Motor neuron (in vitro differentiated cells): Measurements from ENCODE around the gene FAM131B. TPM values are rescaled to one million over a fixed set of nuclear protein-coding genes. Genes with fewer than 3 reads are reported as not detected.

Experiments used
- ATAC-seq, 8 experiments: fragments of 200-7000 bp; cut with Tn5 transposase; replicated peaks in 6 of 8; 2 replicates each; pipeline ENCODE4 v1.8.0; 2021; ENCODE audit warnings: mild to moderate bottlenecking in 8 of 8, moderate library complexity in 8 of 8
- H3K27ac ChIP-seq, 2 donors: fragments of 250-450 bp; sonication (Bioruptor Pico); 2 replicates each; pipeline ENCODE4 v1.9.0; 2021; ENCODE audit warnings: antibody characterized with exemption in 2 of 2, mild to moderate bottlenecking in 2 of 2, moderate library complexity in 1 of 2
- H3K4me1 ChIP-seq, 2 donors: fragments of 250-450 bp; sonication (Bioruptor Pico); replicated peaks in 1 of 2; 2 replicates each; pipeline ENCODE4 v1.6.1; 2021; ENCODE audit warnings: antibody characterized with exemption in 2 of 2, mild to moderate bottlenecking in 2 of 2, moderate library complexity in 1 of 2
- H3K4me3 ChIP-seq, 5 donors: fragments of 250-450 bp; sonication (Bioruptor Pico); 2 replicates each; pipeline ENCODE4 v1.9.0; 2021; ENCODE audit warnings: antibody characterized with exemption in 5 of 5, mild to moderate bottlenecking in 5 of 5, moderate library complexity in 4 of 5
- WGBS, 10 experiments: fragments of 450-650 bp; shearing (Covaris generic); methylation state at CpG; one replicate each; pipeline ENCODE4 v1.0.0; 2022; 5-methylcytosine and 5-hydroxymethylcytosine counted together
- in situ Hi-C, 9 experiments: fragments of 400-800 bp; cut with MboI; loops; one replicate each; pipeline ENCODE4 v1.15.0; 2021; ENCODE audit warnings: low sequenced_read_pairs in 9 of 9, low pct_unique_long_range_greater_than_20kb in 2 of 9; ENCODE audit not compliant: unreplicated experiment in 9 of 9
- total RNA-seq, 8 experiments: library from RNA; unstranded; fragments of 300-600 nt; gene quantifications; 2 replicates each; pipeline versions ENCODE4 v1.2.3 to v1.2.4, GENCODE V29; 2022

Gene FAM131B
- total RNA-seq, 8 experiments from 2014 or later = 0.22 to 49.1 (median 34.2) TPM

GRCh38 chr7:143337216-143337615 lies 25.3 kb downstream of the FAM131B start:
- Histone ChIP-seq H3K4me3 (no peak overlapping the region), H3K27ac (no peak overlapping the region), H3K4me1 (no peaks in the 10 kb centered on the region)
- ATAC-seq = no peak
- WGBS, 10 experiments = 45 to 100% (median 83%) methylated on average over 1 to 3 of the region's 3 CpGs; no CpG with 5 or more reads in 1 of the 10 experiments
- in situ Hi-C loops = no loop called here

GRCh38 chr7:143334244-143334643 lies 28.3 kb downstream of the FAM131B start:
- no peak for ATAC-seq
- H3K4me1 ChIP-seq = no peaks in the 10 kb centered on the region
- WGBS, 10 experiments = 0 to 40% (median 16%) methylated on average over 1 of the region's 1 CpG
- no peak overlapping the region for H3K4me3 ChIP-seq
- H3K27ac ChIP-seq = no peak overlapping the region
- in situ Hi-C loops = no loop called here

- Histone ChIP-seq H3K27ac (no peak overlapping the region), H3K4me3 (no peak overlapping the region), H3K4me1 (no peaks in the 10 kb centered on the region)
- WGBS, 10 experiments = 60 to 94% (median 87%) methylated on average over 3 to 6 of the region's 8 CpGs; no CpG with 5 or more reads in 3 of the 10 experiments
- ATAC-seq = peak in 4 of 8 experiments; percentile 33 to 100 (median 70)
- in situ Hi-C loops = no loop called here
These were observed 31.2 kb downstream of the FAM131B start for GRCh38 chr7:143331179-143331801.

GRCh38 chr7:143329471-143330170 lies 32.9 kb downstream of the FAM131B start:
- in situ Hi-C loops = no loop called here
- H3K27ac ChIP-seq = no peak overlapping the region
- no peak overlapping the region for H3K4me3 ChIP-seq
- ATAC-seq = no peak
- H3K4me1 ChIP-seq = no peaks in the 10 kb centered on the region
- WGBS, 10 experiments = 70 to 93% (median 84%) methylated on average over 3 to 10 of the region's 10 CpGs

- Histone ChIP-seq H3K27ac (no peak overlapping the region), H3K4me1 (peaks cover 6 to 7% of the 10 kb centered on the region in 2 donors), H3K4me3 (no peak overlapping the region)
- WGBS, 10 experiments = 89 to 100% (median 96%) methylated on average over 2 to 4 of the region's 5 CpGs; no CpG with 5 or more reads in 5 of the 10 experiments
- ATAC-seq = no peak
- in situ Hi-C loops = no loop called here
These were observed 34.6 kb downstream of the FAM131B start for GRCh38 chr7:143327903-143328302.

- ATAC-seq = peak in 4 of 8 experiments; percentile 72 to 85 (median 78)
- WGBS, 10 experiments = 0 to 60% (median 14%) methylated on average over 1 to 2 of the region's 2 CpGs; no CpG with 5 or more reads in 1 of the 10 experiments
- peaks cover 8 to 9% of the 10 kb centered on the region in 2 donors for H3K4me1 ChIP-seq
- in situ Hi-C loops = no loop called here
- no peak overlapping the region for H3K27ac ChIP-seq
- no peak overlapping the region for H3K4me3 ChIP-seq
These were observed 37.3 kb downstream of the FAM131B start for GRCh38 chr7:143325240-143325639.

GRCh38 chr7:143323653-143324052 lies 38.9 kb downstream of the FAM131B start:
- Histone ChIP-seq H3K4me1 (peaks cover 8 to 9% of the 10 kb centered on the region in 2 donors), H3K27ac (no peak overlapping the region), H3K4me3 (no peak overlapping the region)
- 27 to 100% (median 70%) methylated on average over 1 to 5 of the region's 12 CpGs; no CpG with 5 or more reads in 3 of the 10 experiments for WGBS, 10 experiments
- peak in 5 of 8 experiments; percentile 16 to 56 (median 36) for ATAC-seq
- in situ Hi-C loops = no loop called here

GRCh38 chr7:143322760-143323633 lies 39.5 kb downstream of the FAM131B start:
- WGBS, 10 experiments = 50 to 94% (median 78%) methylated on average over 2 to 12 of the region's 23 CpGs; no CpG with 5 or more reads in 4 of the 10 experiments
- Histone ChIP-seq H3K27ac (no peak overlapping the region), H3K4me1 (peaks cover 8 to 9% of the 10 kb centered on the region in 2 donors), H3K4me3 (no peak overlapping the region)
- in situ Hi-C loops = no loop called here
- peak in 6 of 8 experiments; percentile 17 to 73 (median 54) for ATAC-seq

GRCh38 chr7:143321734-143322133 lies 40.8 kb downstream of the FAM131B start:
- WGBS, 10 experiments = 60% methylated on average over 1 of the region's 4 CpGs; no CpG with 5 or more reads in 9 of the 10 experiments
- ATAC-seq = no peak
- Histone ChIP-seq H3K4me1 (peaks cover 8 to 9% of the 10 kb centered on the region in 2 donors), H3K4me3 (no peak overlapping the region), H3K27ac (no peak overlapping the region)
- in situ Hi-C loops = no loop called here

- H3K4me1 ChIP-seq = peaks cover 8 to 9% of the 10 kb centered on the region in 2 donors
- H3K27ac ChIP-seq = no peak overlapping the region
- no peak overlapping the region for H3K4me3 ChIP-seq
- 20 to 80% methylated on average over 1 of the region's 10 CpGs; no CpG with 5 or more reads in 8 of the 10 experiments for WGBS, 10 experiments
- no peak for ATAC-seq
- in situ Hi-C loops = no loop called here
These were observed 41.3 kb downstream of the FAM131B start for GRCh38 chr7:143321242-143321641.

- WGBS, 10 experiments = 22 to 100% (median 67%) methylated on average over 1 to 6 of the region's 9 CpGs; no CpG with 5 or more reads in 3 of the 10 experiments
- Histone ChIP-seq H3K4me1 (peaks cover 8 to 9% of the 10 kb centered on the region in 2 donors), H3K27ac (no peak overlapping the region), H3K4me3 (no peak overlapping the region)
- in situ Hi-C loops = no loop called here
- ATAC-seq = peak in 2 of 8 experiments; percentile 38 to 51
These were observed 41.9 kb downstream of the FAM131B start for GRCh38 chr7:143320620-143321019.

- in situ Hi-C loops = no loop called here
- Histone ChIP-seq H3K4me1 (peaks cover 7 to 9% of the 10 kb centered on the region in 2 donors), H3K27ac (no peak overlapping the region), H3K4me3 (no peak overlapping the region)
- no peak for ATAC-seq
- WGBS, 10 experiments = 0 to 100% (median 80%) methylated on average over 1 to 5 of the region's 5 CpGs; no CpG with 5 or more reads in 3 of the 10 experiments
These were observed 43.9 kb downstream of the FAM131B start for GRCh38 chr7:143318661-143319060.

- Histone ChIP-seq H3K4me1 (no peaks in the 10 kb centered on the region), H3K4me3 (no peak overlapping the region), H3K27ac (no peak overlapping the region)
- in situ Hi-C loops = no loop called here
- no peak for ATAC-seq
- 70 to 100% (median 93%) methylated on average over 2 to 4 of the region's 4 CpGs; no CpG with 5 or more reads in 5 of the 10 experiments for WGBS, 10 experiments
These were observed 46.0 kb downstream of the FAM131B start for GRCh38 chr7:143316492-143316891.
